Prostate gland (tissue), 2 donors: ENCODE data around the gene RNF144B. TPM values are rescaled to one million over a fixed set of nuclear protein-coding genes. Genes with fewer than 3 reads are reported as not detected.

Experiments
- DNase-seq: peaks from one replicate; pipeline ENCODE4 v3.0.0-alpha.2; 2019; ENCODE audit warnings: low spot score
- H3K27ac ChIP-seq, 2 donors: fragments of 200-600 bp; sonication (generic); 2 replicates each; pipeline ENCODE4 v1.5.1; 2017 to 2019
- H3K27me3 ChIP-seq: fragments of 200-600 bp; sonication (generic); replicated peaks from 2 replicates; pipeline ENCODE4 v1.5.1; 2019; ENCODE audit not compliant: insufficient read depth
- H3K36me3 ChIP-seq, 2 donors: fragments of 200-600 bp; sonication (generic); 1 replicate in 1 of 2; 2 replicates in 1 of 2; pipeline versions ENCODE4 v1.5.1 to v1.8.1; 2017 to 2019
- H3K4me1 ChIP-seq: fragments of 200-600 bp; sonication (generic); replicated peaks from 2 replicates; pipeline ENCODE4 v1.5.1; 2019
- H3K4me3 ChIP-seq, 2 donors: fragments of 200-600 bp; sonication (generic); 2 replicates each; pipeline ENCODE4 v1.5.1; 2017 to 2019
- H3K9me3 ChIP-seq: fragments of 200-600 bp; sonication (generic); 2 replicates; pipeline ENCODE4 v1.5.1; 2017
- CTCF ChIP-seq, 4 experiments: fragments of 200-600 bp in 2 of 4; fragments of 450-650 bp in 2 of 4; sonication (generic) in 2 of 4; IDR thresholded peaks; 1 replicate in 3 of 4; 2 replicates in 1 of 4; pipeline ENCODE4 v1.5.1; 2016 to 2019; ENCODE audit warnings: antibody characterized with exemption in 4 of 4, mild to moderate bottlenecking in 2 of 4, moderate library complexity in 2 of 4
- POLR2A ChIP-seq: fragments of 450-650 bp; IDR thresholded peaks from one replicate; pipeline ENCODE4 v1.6.1; 2016; ENCODE audit warnings: antibody characterized with exemption, mild to moderate bottlenecking
- POLR2AphosphoS5 ChIP-seq: sonication (generic); formaldehyde crosslinking; IDR thresholded peaks from one replicate; pipeline ENCODE4 v1.6.1; 2017; ENCODE audit warnings: antibody characterized with exemption
- WGBS: methylation state at CpG from one replicate; pipeline ENCODE4 v1.1.5; 2018; 5-methylcytosine and 5-hydroxymethylcytosine counted together
- intact Hi-C: fragments of 100-400 bp; cut with DNase I; formaldehyde crosslinking; loops from one replicate; pipeline ENCODE4 v1.14.2; 2022
- total RNA-seq, 2 donors: library from RNA; depleted of rRNA; stranded (reverse); fragments of >200 nt; gene quantifications; one replicate each; pipeline ENCODE4 v1.1.0, GENCODE V29; 2016

RNF144B gene
- total RNA-seq, 2 donors from 2014 or later, result 25.3 to 50.8 TPM

GRCh38 chr6:18493925-18494324 lies 106.8 kb downstream of the RNF144B start:
- no peak for TF ChIP-seq CTCF (IDR thresholded peaks at IDR 0.05)
- TF ChIP-seq POLR2A, result no peak
- no peak for TF ChIP-seq POLR2AphosphoS5
- no peak for DNase-seq
- no peak overlapping the region for H3K27ac ChIP-seq
- no peaks in the 10 kb centered on the region for H3K27me3 ChIP-seq
- no peak overlapping the region for H3K4me3 ChIP-seq
- H3K4me1 ChIP-seq, result peaks cover 3% of the 10 kb centered on the region
- intact Hi-C loops, result no loop called here
- no peaks in the 10 kb centered on the region for H3K36me3 ChIP-seq
- H3K9me3 ChIP-seq, result no peaks in the 10 kb centered on the region
- 12% methylated on average over 2 of the region's 2 CpGs for WGBS

- H3K27ac ChIP-seq, result no peak overlapping the region
- H3K4me3 ChIP-seq, result no peak overlapping the region
- intact Hi-C loops, result no loop called here
- no peaks in the 10 kb centered on the region for H3K27me3 ChIP-seq
- no peaks in the 10 kb centered on the region for H3K36me3 ChIP-seq
- peaks cover 3% of the 10 kb centered on the region for H3K4me1 ChIP-seq
- no peaks in the 10 kb centered on the region for H3K9me3 ChIP-seq
- WGBS, result 69% methylated on average over 2 of the region's 2 CpGs
- DNase-seq, result no peak
- TF ChIP-seq POLR2AphosphoS5, result no peak
- no peak for TF ChIP-seq CTCF (IDR thresholded peaks at IDR 0.05)
These were observed 108.1 kb downstream of the RNF144B start for GRCh38 chr6:18495236-18495635.

- DNase-seq, result no peak
- intact Hi-C loops, result no loop called here
- H3K27ac ChIP-seq, result no peak overlapping the region
- H3K9me3 ChIP-seq, result no peaks in the 10 kb centered on the region
- H3K4me3 ChIP-seq, result no peak overlapping the region
- H3K4me1 ChIP-seq, result peaks cover 3% of the 10 kb centered on the region
- no peaks in the 10 kb centered on the region for H3K36me3 ChIP-seq
- WGBS, result 55% methylated on average over 3 of the region's 3 CpGs
- TF ChIP-seq CTCF (IDR thresholded peaks at IDR 0.05) (no peak), POLR2AphosphoS5 (no peak), POLR2A (no peak)
- H3K27me3 ChIP-seq, result no peaks in the 10 kb centered on the region
These were observed 109.3 kb downstream of the RNF144B start for GRCh38 chr6:18496462-18496861.

GRCh38 chr6:18497006-18497405 lies 109.9 kb downstream of the RNF144B start:
- TF ChIP-seq POLR2AphosphoS5, result no peak
- TF ChIP-seq POLR2A, result no peak
- no peak for TF ChIP-seq CTCF (IDR thresholded peaks at IDR 0.05)
- intact Hi-C loops, result no loop called here

GRCh38 chr6:18498408-18498807 lies 111.3 kb downstream of the RNF144B start:
- H3K27ac ChIP-seq, result no peak overlapping the region
- intact Hi-C loops, result no loop called here
- no peak for DNase-seq

More at GRCh38 chr6:18497006-18497405, 109.9 kb downstream of the RNF144B start:
- H3K9me3 ChIP-seq, result no peaks in the 10 kb centered on the region
- H3K4me3 ChIP-seq, result no peak overlapping the region
- no peak overlapping the region for H3K27ac ChIP-seq
- H3K36me3 ChIP-seq, result no peaks in the 10 kb centered on the region
- DNase-seq, result no peak
- WGBS, result 41% methylated on average over 2 of the region's 2 CpGs
- H3K27me3 ChIP-seq, result no peaks in the 10 kb centered on the region
- H3K4me1 ChIP-seq, result peaks cover 3% of the 10 kb centered on the region

More at GRCh38 chr6:18498408-18498807, 111.3 kb downstream of the RNF144B start:
- Histone ChIP-seq H3K9me3 (no peaks in the 10 kb centered on the region), H3K4me3 (no peak overlapping the region), H3K4me1 (peaks cover 3% of the 10 kb centered on the region), H3K27me3 (no peaks in the 10 kb centered on the region), H3K36me3 (no peaks in the 10 kb centered on the region)
- 81% methylated on average over 2 of the region's 2 CpGs for WGBS
- TF ChIP-seq POLR2AphosphoS5 (no peak), CTCF (IDR thresholded peaks at IDR 0.05) (no peak), POLR2A (no peak)
